Measurements from ENCODE around the gene PRKAG2. TPM values are rescaled to one million over a fixed set of nuclear protein-coding genes. Genes with fewer than 3 reads are reported as not detected.

Gene PRKAG2
- polyA plus RNA-seq, 1 of the 3 experiments (the other 2 are of a cell fraction): 51.6 TPM

DNA sequence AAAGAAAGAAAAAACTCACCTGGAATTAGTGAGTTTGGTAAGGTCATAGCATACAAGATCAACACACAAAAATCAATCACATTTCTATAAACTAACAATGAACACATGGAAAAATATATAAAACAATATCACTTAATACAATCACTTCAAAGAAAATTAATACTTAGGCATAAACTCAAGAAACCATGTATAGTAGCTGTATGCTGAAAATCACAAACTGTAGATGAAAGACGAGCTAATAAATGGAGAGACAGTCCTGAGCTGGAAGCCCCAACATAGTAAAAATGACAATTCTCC is 243.5 kb downstream of the PRKAG2 start:
- H3K79me2 ChIP-seq (ENCODE audit: insufficient read depth): peaks cover 26% of the 10 kb centered on the region
- H4K20me1 ChIP-seq (ENCODE audit: insufficient read depth): no peaks in the 10 kb centered on the region
- no peak for DNase-seq
- WGBS (ENCODE audit: low lambda C conversion rate): 95% methylated on average over 1 of the region's 1 CpG
- H3K9me2 ChIP-seq: no peaks in the 10 kb centered on the region
- peaks cover 34% of the 10 kb centered on the region for H3F3A ChIP-seq (replicated peaks; ENCODE audit: insufficient read depth)
- no peak overlapping the region for H3K9ac ChIP-seq
- H3K27me3 ChIP-seq (ENCODE audit: insufficient read depth): no peaks in the 10 kb centered on the region
- H3K9me3 ChIP-seq: no peaks in the 10 kb centered on the region
- H3K36me3 ChIP-seq (replicated peaks in 1 of 2; ENCODE audit: control insufficient read depth in 1 of 2, insufficient read depth in 2 of 2, low read length in 1 of 2): no peaks in the 10 kb centered on the region
- peaks cover 4 to 15% of the 10 kb centered on the region in 2 experiments; a peak in 2 of 4 replicates for H3K4me1 ChIP-seq (ENCODE audit: control insufficient read depth in 1 of 2, insufficient read depth in 2 of 2, low read depth in 1 of 2, low read length in 1 of 2)
- no peak for TF ChIP-seq NRF1 (IDR thresholded peaks at IDR 0.05; ENCODE audit: low read depth, low read length)
- no peak for TF ChIP-seq SIN3A (IDR thresholded peaks at IDR 0.05; ENCODE audit: borderline replicate concordance, low read depth, low read length)
- no peak for TF ChIP-seq EZH2phosphoT487 (IDR thresholded peaks at IDR 0.05; ENCODE audit: borderline replicate concordance, low read depth)
- no peak for TF ChIP-seq FOXM1 (IDR thresholded peaks at IDR 0.05; ENCODE audit: low read depth)
- TF ChIP-seq, protein P1, sequence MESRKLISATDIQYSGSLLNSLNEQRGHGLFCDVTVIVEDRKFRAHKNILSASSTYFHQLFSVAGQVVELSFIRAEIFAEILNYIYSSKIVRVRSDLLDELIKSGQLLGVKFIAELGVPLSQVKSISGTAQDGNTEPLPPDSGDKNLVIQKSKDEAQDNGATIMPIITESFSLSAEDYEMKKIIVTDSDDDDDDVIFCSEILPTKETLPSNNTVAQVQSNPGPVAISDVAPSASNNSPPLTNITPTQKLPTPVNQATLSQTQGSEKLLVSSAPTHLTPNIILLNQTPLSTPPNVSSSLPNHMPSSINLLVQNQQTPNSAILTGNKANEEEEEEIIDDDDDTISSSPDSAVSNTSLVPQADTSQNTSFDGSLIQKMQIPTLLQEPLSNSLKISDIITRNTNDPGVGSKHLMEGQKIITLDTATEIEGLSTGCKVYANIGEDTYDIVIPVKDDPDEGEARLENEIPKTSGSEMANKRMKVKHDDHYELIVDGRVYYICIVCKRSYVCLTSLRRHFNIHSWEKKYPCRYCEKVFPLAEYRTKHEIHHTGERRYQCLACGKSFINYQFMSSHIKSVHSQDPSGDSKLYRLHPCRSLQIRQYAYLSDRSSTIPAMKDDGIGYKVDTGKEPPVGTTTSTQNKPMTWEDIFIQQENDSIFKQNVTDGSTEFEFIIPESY (IDR thresholded peaks at IDR 0.05; ENCODE audit: borderline replicate concordance, low read depth): no peak
- no peak overlapping the region for H3K4me3 ChIP-seq (ENCODE audit: low read depth in 2 of 2, low read length in 1 of 2)
- ChIA-PET CTCF (interaction anchor here (1.0 to 16.8 kb wide), 16 partner anchors 12 to 1229 kb away, joined by 3 to 203 read pairs (median 6); no protein-coding TSS in a partner anchor), POLR2A (no interaction called here)
- H3K4me2 ChIP-seq: no peak overlapping the region
- H3K27ac ChIP-seq (ENCODE audit: low read depth in 2 of 2, low read length in 1 of 2): no peak overlapping the region
- no peak overlapping the region for H2AFZ ChIP-seq (ENCODE audit: low read depth)

DNA sequence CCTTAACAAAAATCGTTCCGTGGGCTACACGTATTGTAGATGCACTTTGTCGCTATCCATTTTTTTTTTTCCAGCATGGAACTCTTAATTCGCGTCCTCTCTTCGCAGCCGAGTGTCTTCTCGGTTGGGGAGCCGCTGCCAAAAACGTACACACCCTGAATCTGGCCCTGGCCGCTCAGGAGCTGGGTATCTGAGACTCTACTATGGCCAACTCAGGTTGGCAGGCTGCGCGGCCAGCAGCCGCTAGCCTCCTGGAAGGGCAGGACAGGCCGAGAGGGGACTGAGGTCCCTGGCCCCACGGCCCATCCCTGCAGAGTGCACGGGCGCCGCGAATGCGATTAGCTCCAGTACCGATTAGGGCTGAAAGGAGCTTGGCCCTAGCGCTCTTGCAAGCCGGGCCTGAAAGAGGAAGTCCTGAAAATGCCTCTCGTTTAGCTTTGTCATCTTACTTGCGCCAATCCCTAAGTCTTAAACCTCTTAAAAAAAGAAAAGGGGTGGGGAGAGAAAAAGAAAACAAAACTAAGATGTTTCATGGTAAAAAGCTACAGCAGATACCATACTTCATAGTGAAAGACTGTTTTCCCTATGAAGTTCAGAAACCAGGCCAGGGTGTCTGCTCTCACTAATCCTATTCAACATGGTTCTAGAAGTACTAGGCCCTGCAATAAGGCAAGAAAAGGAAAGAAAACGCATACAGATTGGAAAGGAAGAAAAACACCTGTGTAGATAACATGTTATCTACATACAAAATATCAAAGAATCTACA is 244.0 kb downstream of the PRKAG2 start:
- peaks cover 4 to 15% of the 10 kb centered on the region in 2 experiments; a peak in 2 of 4 replicates for H3K4me1 ChIP-seq (ENCODE audit: control insufficient read depth in 1 of 2, insufficient read depth in 2 of 2, low read depth in 1 of 2, low read length in 1 of 2)
- H3K9me3 ChIP-seq: no peaks in the 10 kb centered on the region
- H3K27ac ChIP-seq (ENCODE audit: low read depth in 2 of 2, low read length in 1 of 2): no peak overlapping the region; a peak in 1 of 4 replicates
- peaks cover 0 to 1% of the 10 kb centered on the region in 2 experiments for H3K36me3 ChIP-seq (replicated peaks in 1 of 2; ENCODE audit: control insufficient read depth in 1 of 2, insufficient read depth in 2 of 2, low read length in 1 of 2)
- peak overlapping the region; percentile 10 to 83; a peak in 2 of 4 replicates for H3K4me3 ChIP-seq (ENCODE audit: low read depth in 2 of 2, low read length in 1 of 2)
- H3K9me2 ChIP-seq: no peaks in the 10 kb centered on the region
- H3F3A ChIP-seq (replicated peaks; ENCODE audit: insufficient read depth): peaks cover 34% of the 10 kb centered on the region
- no peaks in the 10 kb centered on the region for H4K20me1 ChIP-seq (ENCODE audit: insufficient read depth)
- no peak for DNase-seq
- peak overlapping the region; percentile 25; the same call in 1 of the 2 replicates for H2AFZ ChIP-seq (ENCODE audit: low read depth)
- peaks cover 31% of the 10 kb centered on the region for H3K79me2 ChIP-seq (ENCODE audit: insufficient read depth)
- ChIA-PET POLR2A (no interaction called here), CTCF (interaction anchor here (1.0 to 16.8 kb wide), 32 partner anchors 9 to 1229 kb away, joined by 3 to 203 read pairs (median 6); no protein-coding TSS in a partner anchor)
- no peak overlapping the region for H3K4me2 ChIP-seq
- H3K27me3 ChIP-seq (ENCODE audit: insufficient read depth): no peaks in the 10 kb centered on the region
- no peak for TF ChIP-seq REST (IDR thresholded peaks at IDR 0.05; ENCODE audit: low read depth, low read length)
- no peak for TF ChIP-seq IRF3 (IDR thresholded peaks at IDR 0.05; ENCODE audit: low read depth, low read length)
- no peak for TF ChIP-seq NFIC (IDR thresholded peaks at IDR 0.05; ENCODE audit: borderline replicate concordance)
- TF ChIP-seq, protein P1 (IDR thresholded peaks at IDR 0.05; ENCODE audit: borderline replicate concordance, low read depth): no peak
- no peak for TF ChIP-seq RAD21 (IDR thresholded peaks at IDR 0.05; ENCODE audit: low read length)
- TF ChIP-seq JUND (IDR thresholded peaks at IDR 0.05): no peak
- no peak for TF ChIP-seq RCOR1 (IDR thresholded peaks at IDR 0.05; ENCODE audit: low read length)
- H3K9ac ChIP-seq: no peak overlapping the region
- WGBS (ENCODE audit: low lambda C conversion rate): 86% methylated on average over 28 of the region's 28 CpGs
